Ascending aorta (tissue), 2 donors: ENCODE data around the gene TDP1. TPM values are rescaled to one million over a fixed set of nuclear protein-coding genes. Genes with fewer than 3 reads are reported as not detected.
A peak's percentile ranks its signal among the peaks of the same experiment; 100 is the strongest.

Experiments
- DNase-seq, 2 donors: peaks; one replicate each; pipeline ENCODE4 v3.0.0-alpha.2; 2019; ENCODE audit warnings: low spot score in 2 of 2
- H3K27ac ChIP-seq, 2 donors: fragments of 200-600 bp; sonication (generic); one replicate each; pipeline ENCODE4 v1.5.1; 2016 to 2017; ENCODE audit warnings: mild to moderate bottlenecking in 1 of 2
- H3K27me3 ChIP-seq: fragments of 200-600 bp; sonication (generic); one replicate; pipeline ENCODE4 v1.5.1; 2017
- H3K36me3 ChIP-seq, 2 donors: fragments of 200-600 bp; sonication (generic); one replicate each; pipeline ENCODE4 v1.5.1; 2016
- H3K4me1 ChIP-seq, 2 donors: fragments of 200-600 bp; sonication (generic); one replicate each; pipeline ENCODE4 v1.5.1; 2016 to 2017; ENCODE audit warnings: mild to moderate bottlenecking in 1 of 2
- H3K4me3 ChIP-seq, 2 donors: fragments of 200-600 bp; sonication (generic); one replicate each; pipeline ENCODE4 v1.5.1; 2016 to 2017; ENCODE audit warnings: mild to moderate bottlenecking in 1 of 2
- H3K9me3 ChIP-seq, 2 donors: fragments of 200-600 bp; sonication (generic); one replicate each; pipeline ENCODE4 v1.5.1; 2016
- CTCF ChIP-seq, 3 experiments: fragments of 200-600 bp in 2 of 3; fragments of 450-650 bp in 1 of 3; sonication (generic) in 2 of 3; IDR thresholded peaks; one replicate each; pipeline ENCODE4 v1.5.1; 2016 to 2019; ENCODE audit warnings: antibody characterized with exemption in 3 of 3, mild to moderate bottlenecking in 1 of 3, moderate library complexity in 1 of 3
- intact Hi-C: fragments of 100-400 bp; cut with DNase I; formaldehyde crosslinking; loops from one replicate; pipeline ENCODE4 v1.15.1; 2023
- total RNA-seq: library from RNA; depleted of rRNA; stranded (reverse); fragments of >200 nt; gene quantifications from one replicate; pipeline ENCODE4 v1.1.0, GENCODE V29; 2016

The TDP1 gene
- total RNA-seq, 1 donor from 2014 or later, result 9.4 TPM

- no peak for TF ChIP-seq CTCF (IDR thresholded peaks at IDR 0.05)
- Histone ChIP-seq H3K36me3 (no peaks in the 10 kb centered on the region), H3K4me3 (no peak overlapping the region), H3K4me1 (no peaks in the 10 kb centered on the region), H3K9me3 (no peaks in the 10 kb centered on the region), H3K27ac (no peak overlapping the region), H3K27me3 (no peaks in the 10 kb centered on the region)
- intact Hi-C loops, result no loop called here
- no peak for DNase-seq
Observed at GRCh38 chr14:89947344-89947743, 8.4 kb upstream of the TDP1 start.

GRCh38 chr14:89952576-89952975, 3.2 kb upstream of the TDP1 start:
- DNase-seq, result no peak
- Histone ChIP-seq H3K27ac (no peak overlapping the region), H3K36me3 (no peaks in the 10 kb centered on the region), H3K9me3 (no peaks in the 10 kb centered on the region), H3K4me1 (peaks cover 4 to 11% of the 10 kb centered on the region in 2 donors), H3K4me3 (no peak overlapping the region), H3K27me3 (no peaks in the 10 kb centered on the region)
- intact Hi-C loops, result loop anchor here (10.0 kb wide), 3 partner anchors 302 to 802 kb away; partner anchors contain the start of genes CALM1 and PSMC1
- TF ChIP-seq CTCF (IDR thresholded peaks at IDR 0.05), result no peak

GRCh38 chr14:89953602-89954001, 2.1 kb upstream of the TDP1 start:
- no peaks in the 10 kb centered on the region for H3K9me3 ChIP-seq
- no peaks in the 10 kb centered on the region for H3K27me3 ChIP-seq
- intact Hi-C loops, result loop anchor here (10.0 kb wide), 3 partner anchors 301 to 801 kb away; partner anchors contain the start of genes CALM1 and PSMC1
- TF ChIP-seq CTCF (IDR thresholded peaks at IDR 0.05), result no peak
- peaks cover 4 to 11% of the 10 kb centered on the region in 2 donors for H3K4me1 ChIP-seq
- DNase-seq, result no peak
- no peaks in the 10 kb centered on the region for H3K36me3 ChIP-seq
- no peak overlapping the region for H3K4me3 ChIP-seq
- no peak overlapping the region for H3K27ac ChIP-seq

- Histone ChIP-seq H3K9me3 (no peaks in the 10 kb centered on the region), H3K27me3 (no peaks in the 10 kb centered on the region), H3K4me3 (peak within 1 kb of the TSS; percentile 82 to 83), H3K36me3 (no peaks in the 10 kb centered on the region), H3K27ac (peak within 1 kb of the TSS; percentile 91 to 94), H3K4me1 (peaks cover 4 to 11% of the 10 kb centered on the region in 2 donors)
- TF ChIP-seq CTCF (IDR thresholded peaks at IDR 0.05), result no peak
- intact Hi-C loops, result loop anchor here (5.0 to 10.0 kb wide), 5 partner anchors 300 to 1402 kb away; partner anchors contain the start of genes CALM1 and PSMC1
- DNase-seq, result peak; percentile 87 to 98
Observed at GRCh38 chr14:89954070-89955021, 1.4 kb upstream of the TDP1 start, which contains the start of gene EFCAB11. TSS of gene EFCAB11 (minus strand) at chr14:89954730. CDS start at chr14:89954660, 70 bp downstream.

- no peak for TF ChIP-seq CTCF (IDR thresholded peaks at IDR 0.05)
- intact Hi-C loops, result loop anchor here (5.0 to 10.0 kb wide), 5 partner anchors 300 to 1403 kb away; partner anchors contain the start of genes CALM1 and PSMC1
- H3K9me3 ChIP-seq, result no peaks in the 10 kb centered on the region
- peaks cover 4 to 11% of the 10 kb centered on the region in 2 donors for H3K4me1 ChIP-seq
- H3K4me3 ChIP-seq, result peak overlapping the region; percentile 82 to 83
- H3K36me3 ChIP-seq, result no peaks in the 10 kb centered on the region
- no peak for DNase-seq
- H3K27ac ChIP-seq, result peak overlapping the region; percentile 91 to 94
- no peaks in the 10 kb centered on the region for H3K27me3 ChIP-seq
Observed at GRCh38 chr14:89955022-89955744, 544 bp upstream of the TDP1 start.
